EH (cell line): ENCODE results near the gene CTSA.
"Not testable (repeated sequence)": the region's sequence is repeated elsewhere in the genome, so short reads cannot be mapped to it uniquely, and the experiment has no call there.

ENCODE experiments used
- DNase-seq: peaks from one replicate; pipeline ENCODE4 v3.0.0-alpha.2; 2015; ENCODE audit warnings: low read depth

CTSA gene

GRCh38 chr20:45867136-45867818 lies 23.9 kb upstream of the CTSA start:
- DNase-seq: no peak

DNA sequence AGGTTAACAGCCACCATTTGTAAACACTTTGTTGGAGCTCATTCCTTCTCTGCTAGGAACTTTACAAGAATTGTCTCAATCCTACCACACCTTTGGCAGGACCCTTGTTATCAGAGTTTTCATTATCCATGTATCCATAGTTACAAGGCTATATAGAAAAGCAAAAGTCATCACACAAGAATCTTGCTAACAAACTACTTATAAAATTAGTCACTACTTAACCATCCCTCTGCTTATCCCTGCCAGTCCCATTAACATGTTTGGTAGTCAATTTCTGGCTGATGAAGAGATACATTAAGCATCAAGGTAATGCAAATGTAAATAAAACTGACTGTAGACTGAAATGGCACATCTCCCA lies 23.3 kb upstream of the CTSA start:
- DNase-seq: peak; percentile 83

DNA sequence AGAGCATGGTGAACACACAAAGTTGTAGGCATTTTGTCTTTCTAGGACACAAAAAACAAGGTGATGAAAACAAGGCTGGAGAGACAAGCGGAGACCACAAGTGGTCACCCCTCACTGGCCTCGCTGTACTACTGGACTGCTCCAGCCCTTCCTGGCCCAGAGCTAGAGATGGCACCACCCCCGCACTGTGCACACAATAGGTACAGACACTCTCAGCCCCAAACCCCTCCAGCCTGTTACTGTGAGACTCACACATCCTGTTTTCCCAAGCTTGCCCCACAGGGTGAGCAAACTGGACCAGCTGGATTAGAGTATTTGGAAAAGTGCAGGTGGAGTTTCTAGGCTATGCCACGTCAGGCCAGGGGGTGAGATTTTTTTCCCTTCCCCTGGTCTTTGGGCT lies 18.5 kb upstream of the CTSA start:
- no peak for DNase-seq

- peak; percentile 18 for DNase-seq
Observed at GRCh38 chr20:45873409-45874103, 17.6 kb upstream of the CTSA start.

DNA sequence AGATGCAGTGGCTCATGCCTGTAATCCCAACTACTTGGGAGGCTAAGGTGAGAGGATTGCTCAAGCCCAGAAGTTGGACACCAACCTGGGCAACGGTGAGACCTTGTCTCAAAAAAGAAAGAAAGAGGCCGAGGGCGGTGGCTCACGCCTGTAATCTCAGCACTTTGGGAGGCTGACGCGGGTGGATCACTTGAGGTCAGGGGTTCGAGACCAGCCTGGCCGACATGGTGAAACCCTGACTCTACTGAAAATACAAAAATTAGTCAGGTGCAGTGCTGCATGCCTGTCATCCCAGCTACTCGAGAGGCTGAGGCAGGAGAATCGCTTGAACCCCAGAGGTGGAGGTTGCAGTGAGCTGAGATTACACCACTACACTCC lies 17.0 kb upstream of the CTSA start:
- DNase-seq: not testable (repeated sequence)

GRCh38 chr20:45874576-45874975 lies 16.6 kb upstream of the CTSA start:
- no peak for DNase-seq

GRCh38 chr20:45878076-45878761 lies 12.9 kb upstream of the CTSA start:
- peak; percentile 28 for DNase-seq

DNA sequence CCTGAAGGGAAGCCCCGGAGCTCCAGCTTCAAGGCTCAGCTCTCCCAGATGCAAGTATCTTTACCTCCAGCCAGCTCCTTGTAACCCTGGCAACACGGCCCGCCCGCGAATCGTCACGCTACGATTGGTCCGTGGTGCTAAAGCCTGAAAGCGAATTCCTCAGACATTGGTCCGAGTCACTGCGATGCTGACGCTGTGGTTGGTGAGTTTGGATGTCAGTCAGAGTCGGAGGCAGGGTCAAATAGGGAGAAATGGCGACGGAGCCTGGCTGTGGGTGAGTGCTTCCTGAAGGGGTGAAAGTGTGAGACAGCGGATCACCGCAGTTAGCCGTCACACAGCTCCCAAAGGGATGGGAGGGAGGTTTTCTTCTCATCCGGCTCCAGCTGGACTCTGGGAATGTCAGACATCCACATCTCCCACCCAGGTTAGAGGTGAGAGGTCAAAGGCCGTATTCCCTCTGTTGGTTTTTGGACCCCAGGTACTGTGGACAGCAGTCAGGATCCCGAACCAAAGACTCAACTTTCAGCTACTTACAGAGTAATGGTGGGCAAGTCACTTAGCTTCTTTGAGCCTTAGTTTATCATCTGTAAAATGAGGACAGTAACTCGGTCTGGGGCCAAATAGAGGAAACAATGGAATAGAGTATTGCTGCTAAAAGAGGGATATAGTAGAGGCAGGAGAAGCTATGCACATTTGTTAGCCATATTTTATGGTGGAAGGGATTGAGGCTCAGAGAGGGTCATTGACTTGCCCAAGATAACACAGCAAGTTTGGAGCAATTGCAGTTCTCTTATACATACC lies 9.9 kb upstream of the CTSA start, which contains the start of gene ZSWIM1:
TSS of gene ZSWIM1 (plus strand) at position 240 of the 801 bp plus-strand sequence. CDS start 1,366 bp downstream, outside the sequence.
- peak; percentile 99 for DNase-seq

- no peak for DNase-seq
Observed at GRCh38 chr20:45882469-45883099, 8.6 kb upstream of the CTSA start.

DNA sequence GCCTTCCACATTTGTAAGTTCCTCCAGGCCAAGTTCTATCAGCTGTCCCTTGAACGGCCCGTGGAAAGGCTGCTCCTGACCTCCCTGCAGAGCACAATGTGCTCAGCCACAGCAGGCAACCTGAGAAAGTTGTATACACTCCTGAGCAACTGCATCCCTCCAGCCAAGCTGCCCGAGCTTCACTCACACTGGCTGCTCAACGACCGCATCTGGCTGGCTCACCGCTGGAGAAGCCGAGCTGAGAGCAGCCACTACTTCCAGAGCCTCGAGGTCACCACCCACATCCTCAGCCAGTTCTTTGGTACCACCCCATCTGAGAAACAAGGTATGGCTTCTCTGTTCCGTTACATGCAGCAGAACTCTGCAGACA lies 8.1 kb upstream of the CTSA start:
- DNase-seq: no peak

GRCh38 chr20:45886590-45887345 lies 4.4 kb upstream of the CTSA start:
- DNase-seq: no peak

DNA sequence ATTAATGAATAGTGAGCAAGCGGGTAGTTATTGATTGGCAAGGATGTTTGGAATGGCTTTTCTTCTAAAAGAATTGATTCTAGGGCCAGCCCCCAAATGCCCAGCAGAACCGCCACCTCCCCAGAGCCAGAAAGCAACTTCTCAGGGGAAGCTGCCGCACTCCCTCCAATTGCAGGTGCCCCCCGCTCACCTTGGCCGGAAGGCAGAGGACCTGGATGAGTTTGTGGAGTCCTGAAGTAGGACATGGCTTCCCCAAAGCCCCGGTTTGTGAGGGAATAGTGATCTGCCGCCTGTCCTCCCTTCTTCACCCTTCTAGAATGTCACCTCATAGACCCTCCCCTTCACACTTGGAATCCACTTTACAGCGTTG lies 3.8 kb upstream of the CTSA start, which contains the start of gene SPATA25:
TSS of gene SPATA25 (minus strand) at position 277 of the 370 bp plus-strand sequence. CDS start at position 245, 32 bp downstream.
- DNase-seq: no peak

GRCh38 chr20:45888681-45889080 lies 2.5 kb upstream of the CTSA start:
- no peak for DNase-seq

- DNase-seq: peak; percentile 74
Observed at GRCh38 chr20:45890077-45890984, 804 bp upstream of the CTSA start.

GRCh38 chr20:45892049-45892825 lies 1.1 kb downstream of the CTSA start:
- DNase-seq: peak; percentile 57

- DNase-seq: no peak
Observed at GRCh38 chr20:45892828-45893500, 1.8 kb downstream of the CTSA start.

- peak; percentile 11 for DNase-seq
Observed at GRCh38 chr20:45893831-45894230, 2.7 kb downstream of the CTSA start.

GRCh38 chr20:45894797-45895196 lies 3.7 kb downstream of the CTSA start:
- DNase-seq: no peak
